Measurements from ENCODE around the gene CD7.

Gene CD7

DNA sequence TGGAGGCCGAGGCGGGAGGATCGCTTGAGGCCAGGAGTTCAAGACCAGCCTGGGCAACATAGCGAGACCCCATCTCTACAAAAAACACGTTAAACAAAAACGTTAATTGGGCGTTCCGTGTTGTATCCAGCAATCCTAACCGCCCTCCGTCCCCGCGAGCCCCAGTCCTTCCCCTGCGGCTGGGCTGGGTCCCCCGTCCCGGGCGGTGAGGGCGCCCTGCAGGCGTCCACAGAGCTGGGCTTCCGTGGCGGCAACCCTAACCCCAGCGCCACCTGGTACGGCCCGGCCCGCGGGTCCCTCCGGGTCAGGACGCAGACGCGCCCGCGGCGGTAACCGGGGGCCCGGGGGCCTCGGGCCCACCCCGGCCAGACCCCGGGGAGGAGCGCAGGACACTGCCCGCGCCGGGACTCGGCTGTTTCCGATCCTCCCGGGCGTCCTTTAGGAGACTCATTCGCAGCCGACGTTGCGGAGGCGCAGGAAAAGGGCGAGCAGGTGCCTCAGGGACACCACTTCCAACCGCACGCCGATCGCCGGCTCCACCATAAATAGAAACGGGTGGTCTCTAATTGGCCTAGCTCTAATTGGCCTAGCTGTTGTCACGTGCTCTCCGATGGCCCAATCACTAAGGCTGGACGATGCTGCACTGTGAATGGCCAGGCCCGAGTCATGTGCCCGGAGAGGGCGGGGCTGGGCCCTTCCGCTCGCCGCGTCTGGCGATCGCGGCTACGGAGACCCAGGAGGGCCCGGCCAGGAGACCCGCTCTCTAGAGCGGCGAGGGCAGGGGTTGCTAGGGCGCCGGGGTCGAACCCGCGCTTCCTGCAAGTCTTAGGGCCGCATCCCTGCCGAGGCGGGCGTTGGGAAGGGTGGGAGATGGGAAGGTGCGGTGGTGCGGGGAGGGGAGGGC lies 24.9 kb downstream of the CD7 start (continued):
- 0 out of 2 replicates have a peak, but pooled peaks have one; percentile 41 for TF ChIP-seq IKZF3 (tag by site-specific recombination; IDR thresholded peaks at IDR 0.05)
- no peak for TF ChIP-seq ZNF654 (tag by site-specific recombination; IDR thresholded peaks at IDR 0.05; ENCODE audit: low read depth)
- peak; percentile 20; the same call in 1 of the 2 replicates for TF ChIP-seq BCL11B (tag by site-specific recombination; IDR thresholded peaks at IDR 0.05; ENCODE audit: low read depth)
- TF ChIP-seq ZNF580 (tag by site-specific recombination; IDR thresholded peaks at IDR 0.05), result no peak
- TF ChIP-seq, protein P1, sequence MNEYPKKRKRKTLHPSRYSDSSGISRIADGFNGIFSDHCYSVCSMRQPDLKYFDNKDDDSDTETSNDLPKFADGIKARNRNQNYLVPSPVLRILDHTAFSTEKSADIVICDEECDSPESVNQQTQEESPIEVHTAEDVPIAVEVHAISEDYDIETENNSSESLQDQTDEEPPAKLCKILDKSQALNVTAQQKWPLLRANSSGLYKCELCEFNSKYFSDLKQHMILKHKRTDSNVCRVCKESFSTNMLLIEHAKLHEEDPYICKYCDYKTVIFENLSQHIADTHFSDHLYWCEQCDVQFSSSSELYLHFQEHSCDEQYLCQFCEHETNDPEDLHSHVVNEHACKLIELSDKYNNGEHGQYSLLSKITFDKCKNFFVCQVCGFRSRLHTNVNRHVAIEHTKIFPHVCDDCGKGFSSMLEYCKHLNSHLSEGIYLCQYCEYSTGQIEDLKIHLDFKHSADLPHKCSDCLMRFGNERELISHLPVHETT (tag by site-specific recombination; IDR thresholded peaks at IDR 0.05), result no peak
- 0 out of 2 replicates have a peak, but pooled peaks have one; percentile 20 for TF ChIP-seq ZNF391 (tag by site-specific recombination; IDR thresholded peaks at IDR 0.05; ENCODE audit: borderline replicate concordance, low read depth)
- TF ChIP-seq ZNF701 (tag by site-specific recombination; IDR thresholded peaks at IDR 0.05), result no peak
- TF ChIP-seq KLF8 (tag by site-specific recombination; IDR thresholded peaks at IDR 0.05), result peak; percentile 72; the same call in 1 of the 2 replicates
- peak; percentile 81 for TF ChIP-seq ZSCAN30 (tag by site-specific recombination; IDR thresholded peaks at IDR 0.05)
- no peak for TF ChIP-seq ZNF175 (tag by site-specific recombination; IDR thresholded peaks at IDR 0.05)
- TF ChIP-seq ZNF223 (tag by site-specific recombination; IDR thresholded peaks at IDR 0.05), result peak; percentile 60; the same call in 1 of the 2 replicates
- TF ChIP-seq ZNF621 (tag by site-specific recombination; IDR thresholded peaks at IDR 0.05), result no peak
- no peak for TF ChIP-seq ZNF354C (tag by site-specific recombination; IDR thresholded peaks at IDR 0.05; ENCODE audit: borderline replicate concordance, low read depth)
- TF ChIP-seq ZNF274 (IDR thresholded peaks at IDR 0.05; ENCODE audit: low read length), result no peak
- no peak for TF ChIP-seq ZNF274 (tag by site-specific recombination; IDR thresholded peaks at IDR 0.05; ENCODE audit: borderline replicate concordance)
- peak; percentile 99 for TF ChIP-seq ZNF121 (tag by site-specific recombination; IDR thresholded peaks at IDR 0.05)
- no peak for TF ChIP-seq ZFP69B (tag by site-specific recombination; IDR thresholded peaks at IDR 0.05)
- TF ChIP-seq ZNF311 (tag by site-specific recombination; IDR thresholded peaks at IDR 0.05; ENCODE audit: borderline replicate concordance), result no peak
- TF ChIP-seq, protein P2, sequence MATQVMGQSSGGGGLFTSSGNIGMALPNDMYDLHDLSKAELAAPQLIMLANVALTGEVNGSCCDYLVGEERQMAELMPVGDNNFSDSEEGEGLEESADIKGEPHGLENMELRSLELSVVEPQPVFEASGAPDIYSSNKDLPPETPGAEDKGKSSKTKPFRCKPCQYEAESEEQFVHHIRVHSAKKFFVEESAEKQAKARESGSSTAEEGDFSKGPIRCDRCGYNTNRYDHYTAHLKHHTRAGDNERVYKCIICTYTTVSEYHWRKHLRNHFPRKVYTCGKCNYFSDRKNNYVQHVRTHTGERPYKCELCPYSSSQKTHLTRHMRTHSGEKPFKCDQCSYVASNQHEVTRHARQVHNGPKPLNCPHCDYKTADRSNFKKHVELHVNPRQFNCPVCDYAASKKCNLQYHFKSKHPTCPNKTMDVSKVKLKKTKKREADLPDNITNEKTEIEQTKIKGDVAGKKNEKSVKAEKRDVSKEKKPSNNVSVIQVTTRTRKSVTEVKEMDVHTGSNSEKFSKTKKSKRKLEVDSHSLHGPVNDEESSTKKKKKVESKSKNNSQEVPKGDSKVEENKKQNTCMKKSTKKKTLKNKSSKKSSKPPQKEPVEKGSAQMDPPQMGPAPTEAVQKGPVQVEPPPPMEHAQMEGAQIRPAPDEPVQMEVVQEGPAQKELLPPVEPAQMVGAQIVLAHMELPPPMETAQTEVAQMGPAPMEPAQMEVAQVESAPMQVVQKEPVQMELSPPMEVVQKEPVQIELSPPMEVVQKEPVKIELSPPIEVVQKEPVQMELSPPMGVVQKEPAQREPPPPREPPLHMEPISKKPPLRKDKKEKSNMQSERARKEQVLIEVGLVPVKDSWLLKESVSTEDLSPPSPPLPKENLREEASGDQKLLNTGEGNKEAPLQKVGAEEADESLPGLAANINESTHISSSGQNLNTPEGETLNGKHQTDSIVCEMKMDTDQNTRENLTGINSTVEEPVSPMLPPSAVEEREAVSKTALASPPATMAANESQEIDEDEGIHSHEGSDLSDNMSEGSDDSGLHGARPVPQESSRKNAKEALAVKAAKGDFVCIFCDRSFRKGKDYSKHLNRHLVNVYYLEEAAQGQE (tag by site-specific recombination; IDR thresholded peaks at IDR 0.05), result 0 out of 2 replicates have a peak, but pooled peaks have one; percentile 48
- TF ChIP-seq ZNF785 (tag by site-specific recombination; IDR thresholded peaks at IDR 0.05), result no peak
- TF ChIP-seq ZNF23 (tag by site-specific recombination; IDR thresholded peaks at IDR 0.05; ENCODE audit: borderline replicate concordance), result no peak
- no peak for TF ChIP-seq SCRT1 (tag by site-specific recombination; IDR thresholded peaks at IDR 0.05; ENCODE audit: borderline replicate concordance)
- no peak; the same call in 1 of the 2 replicates for TF ChIP-seq ZNF76 (tag by site-specific recombination; IDR thresholded peaks at IDR 0.05; ENCODE audit: borderline replicate concordance, low read depth)
- 0 out of 2 replicates have a peak, but pooled peaks have one; percentile 44 for TF ChIP-seq ZNF324 (tag by site-specific recombination; IDR thresholded peaks at IDR 0.05)
- TF ChIP-seq ZNF529 (tag by site-specific recombination; IDR thresholded peaks at IDR 0.05; ENCODE audit: insufficient replicate concordance), result no peak
- TF ChIP-seq ZNF473 (tag by site-specific recombination; IDR thresholded peaks at IDR 0.05), result no peak
- no peak for TF ChIP-seq RBAK (tag by site-specific recombination; IDR thresholded peaks at IDR 0.05)
- TF ChIP-seq ZNF670 (tag by site-specific recombination; IDR thresholded peaks at IDR 0.05; ENCODE audit: low read depth), result no peak
- TF ChIP-seq, protein P3, sequence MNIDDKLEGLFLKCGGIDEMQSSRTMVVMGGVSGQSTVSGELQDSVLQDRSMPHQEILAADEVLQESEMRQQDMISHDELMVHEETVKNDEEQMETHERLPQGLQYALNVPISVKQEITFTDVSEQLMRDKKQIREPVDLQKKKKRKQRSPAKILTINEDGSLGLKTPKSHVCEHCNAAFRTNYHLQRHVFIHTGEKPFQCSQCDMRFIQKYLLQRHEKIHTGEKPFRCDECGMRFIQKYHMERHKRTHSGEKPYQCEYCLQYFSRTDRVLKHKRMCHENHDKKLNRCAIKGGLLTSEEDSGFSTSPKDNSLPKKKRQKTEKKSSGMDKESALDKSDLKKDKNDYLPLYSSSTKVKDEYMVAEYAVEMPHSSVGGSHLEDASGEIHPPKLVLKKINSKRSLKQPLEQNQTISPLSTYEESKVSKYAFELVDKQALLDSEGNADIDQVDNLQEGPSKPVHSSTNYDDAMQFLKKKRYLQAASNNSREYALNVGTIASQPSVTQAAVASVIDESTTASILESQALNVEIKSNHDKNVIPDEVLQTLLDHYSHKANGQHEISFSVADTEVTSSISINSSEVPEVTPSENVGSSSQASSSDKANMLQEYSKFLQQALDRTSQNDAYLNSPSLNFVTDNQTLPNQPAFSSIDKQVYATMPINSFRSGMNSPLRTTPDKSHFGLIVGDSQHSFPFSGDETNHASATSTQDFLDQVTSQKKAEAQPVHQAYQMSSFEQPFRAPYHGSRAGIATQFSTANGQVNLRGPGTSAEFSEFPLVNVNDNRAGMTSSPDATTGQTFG (tag by site-specific recombination; IDR thresholded peaks at IDR 0.05; ENCODE audit: borderline replicate concordance), result no peak
- TF ChIP-seq ZNF658 (tag by site-specific recombination; IDR thresholded peaks at IDR 0.05), result no peak
- TF ChIP-seq ZBTB7A (tag by site-specific recombination; IDR thresholded peaks at IDR 0.05; ENCODE audit: low read depth), result 0 out of 2 replicates have a peak, but pooled peaks have one; percentile 49

All from HEK293 (cell line).